ENCODE results near the gene BOD1L1. TPM values are rescaled to one million over a fixed set of nuclear protein-coding genes. Genes with fewer than 3 reads are reported as not detected.

Gene BOD1L1
- total RNA-seq (2014; rRNA removed; shearing (Covaris generic)) = 12.3 and 14.3 TPM in 2 replicates
- polyA plus RNA-seq (2014; cell fraction: nucleus; rRNA removed) = 12.9 and 15.5 TPM in 2 replicates

- peak; percentile 70 for DNase-seq (ENCODE audit: extremely low read depth, low read depth)
Observed at GRCh38 chr4:13627606-13628311, at the start of gene BOD1L1. BOD1L1 (minus strand) TSS chr4:13627725; CDS start chr4:13627587, 138 bp downstream.

GRCh38 chr4:13674971-13675370, 47.4 kb upstream of the BOD1L1 start:
- no peak for DNase-seq (ENCODE audit: extremely low read depth, low read depth)

GRCh38 chr4:13673167-13673566, 45.6 kb upstream of the BOD1L1 start:
- DNase-seq (ENCODE audit: extremely low read depth, low read depth) = no peak

- DNase-seq (ENCODE audit: extremely low read depth, low read depth) = no peak
Observed at GRCh38 chr4:13670456-13671160, 43.1 kb upstream of the BOD1L1 start.

GRCh38 chr4:13665701-13666660, 38.5 kb upstream of the BOD1L1 start:
- no peak for DNase-seq (ENCODE audit: extremely low read depth, low read depth)

GRCh38 chr4:13659341-13660070, 32.0 kb upstream of the BOD1L1 start:
- DNase-seq (ENCODE audit: extremely low read depth, low read depth) = no peak

GRCh38 chr4:13656569-13657405, 29.3 kb upstream of the BOD1L1 start:
- DNase-seq (ENCODE audit: extremely low read depth, low read depth) = no peak

- no peak for DNase-seq (ENCODE audit: extremely low read depth, low read depth)
Observed at GRCh38 chr4:13654162-13654797, 26.8 kb upstream of the BOD1L1 start.

GRCh38 chr4:13653766-13654161, 26.2 kb upstream of the BOD1L1 start:
- DNase-seq (ENCODE audit: extremely low read depth, low read depth) = no peak

- DNase-seq (ENCODE audit: extremely low read depth, low read depth) = no peak
Observed at GRCh38 chr4:13647031-13647430, 19.5 kb upstream of the BOD1L1 start.

GRCh38 chr4:13645075-13645474, 17.6 kb upstream of the BOD1L1 start:
- no peak for DNase-seq (ENCODE audit: extremely low read depth, low read depth)

GRCh38 chr4:13642170-13642950, 14.8 kb upstream of the BOD1L1 start:
- DNase-seq (ENCODE audit: extremely low read depth, low read depth) = no peak

- no peak for DNase-seq (ENCODE audit: extremely low read depth, low read depth)
Observed at GRCh38 chr4:13641084-13641483, 13.6 kb upstream of the BOD1L1 start.

- peak; percentile 21 for DNase-seq (ENCODE audit: extremely low read depth, low read depth)
Observed at GRCh38 chr4:13640149-13640940, 12.8 kb upstream of the BOD1L1 start.

GRCh38 chr4:13635286-13635799, 7.8 kb upstream of the BOD1L1 start:
- no peak for DNase-seq (ENCODE audit: extremely low read depth, low read depth)

- no peak for DNase-seq (ENCODE audit: extremely low read depth, low read depth)
Observed at GRCh38 chr4:13633671-13634070, 6.1 kb upstream of the BOD1L1 start.

GRCh38 chr4:13627178-13627605, 333 bp downstream of the BOD1L1 start:
- no peak for DNase-seq (ENCODE audit: extremely low read depth, low read depth)
